Ammon's horn (tissue), 1 donor: ENCODE results near the gene CNOT3.
A peak's percentile ranks its signal among the peaks of the same experiment; 100 is the strongest.
"Not testable (repeated sequence)": the region's sequence is repeated elsewhere in the genome, so short reads cannot be mapped to it uniquely, and the experiment has no call there.

ENCODE experiments used
- DNase-seq: peaks from one replicate; pipeline ENCODE4 v3.0.0-alpha.2; 2016; ENCODE audit warnings: low spot score

Gene CNOT3

GRCh38 chr19:54137699-54138488, at the start of gene CNOT3:
CNOT3 (plus strand) TSS chr19:54137762; CDS start chr19:54142979, 5,217 bp downstream.
- DNase-seq = no peak

- DNase-seq = no peak
Observed at GRCh38 chr19:54094426-54095000, 43.0 kb upstream of the CNOT3 start.

- no peak for DNase-seq
Observed at GRCh38 chr19:54095136-54095858, 42.3 kb upstream of the CNOT3 start.

GRCh38 chr19:54095859-54096616, 41.5 kb upstream of the CNOT3 start:
- DNase-seq = not testable (repeated sequence)

- DNase-seq = no peak
Observed at GRCh38 chr19:54096617-54097106, 40.9 kb upstream of the CNOT3 start.

GRCh38 chr19:54099190-54099902, 38.2 kb upstream of the CNOT3 start:
- DNase-seq = no peak

- not testable (repeated sequence) for DNase-seq
Observed at GRCh38 chr19:54099903-54100255, 37.7 kb upstream of the CNOT3 start.

- peak; percentile 49 for DNase-seq
Observed at GRCh38 chr19:54100561-54100960, 37.0 kb upstream of the CNOT3 start, which contains the start of gene OSCAR. OSCAR (minus strand) TSS chr19:54100803; CDS start chr19:54100792, 11 bp downstream.

- peak; percentile 98 for DNase-seq
Observed at GRCh38 chr19:54102421-54103169, 35.0 kb upstream of the CNOT3 start, which contains the start of gene NDUFA3. NDUFA3 (plus strand) TSS chr19:54102855; CDS start chr19:54102879, 24 bp downstream.

GRCh38 chr19:54104998-54105715, 32.4 kb upstream of the CNOT3 start:
- no peak for DNase-seq

- no peak for DNase-seq
Observed at GRCh38 chr19:54105796-54106195, 31.8 kb upstream of the CNOT3 start.

GRCh38 chr19:54106716-54107115, 30.8 kb upstream of the CNOT3 start:
- DNase-seq = no peak

- no peak for DNase-seq
Observed at GRCh38 chr19:54107876-54108490, 29.6 kb upstream of the CNOT3 start.

GRCh38 chr19:54108496-54108895, 29.1 kb upstream of the CNOT3 start:
- DNase-seq = no peak

GRCh38 chr19:54109651-54110050, 27.9 kb upstream of the CNOT3 start:
- DNase-seq = no peak

GRCh38 chr19:54114340-54115108, 23.0 kb upstream of the CNOT3 start:
- DNase-seq = peak; percentile 75

GRCh38 chr19:54115109-54116063, 22.2 kb upstream of the CNOT3 start, which contains the start of the genes PRPF31 and TFPT:
PRPF31 (plus strand) TSS chr19:54115754; CDS start chr19:54118279, 2,525 bp downstream.
TFPT (minus strand) TSS chr19:54115657; CDS start chr19:54115269, 388 bp downstream.
- peak; percentile 98 for DNase-seq
